GM04503 (cell line): ENCODE results near the gene HES2.
"Not testable (repeated sequence)": the region's sequence is repeated elsewhere in the genome, so short reads cannot be mapped to it uniquely, and the experiment has no call there.

Experiments
- DNase-seq: peaks from one replicate; pipeline ENCODE4 v3.0.0-alpha.2; 2012; ENCODE audit warnings: low read depth

HES2 gene

DNA sequence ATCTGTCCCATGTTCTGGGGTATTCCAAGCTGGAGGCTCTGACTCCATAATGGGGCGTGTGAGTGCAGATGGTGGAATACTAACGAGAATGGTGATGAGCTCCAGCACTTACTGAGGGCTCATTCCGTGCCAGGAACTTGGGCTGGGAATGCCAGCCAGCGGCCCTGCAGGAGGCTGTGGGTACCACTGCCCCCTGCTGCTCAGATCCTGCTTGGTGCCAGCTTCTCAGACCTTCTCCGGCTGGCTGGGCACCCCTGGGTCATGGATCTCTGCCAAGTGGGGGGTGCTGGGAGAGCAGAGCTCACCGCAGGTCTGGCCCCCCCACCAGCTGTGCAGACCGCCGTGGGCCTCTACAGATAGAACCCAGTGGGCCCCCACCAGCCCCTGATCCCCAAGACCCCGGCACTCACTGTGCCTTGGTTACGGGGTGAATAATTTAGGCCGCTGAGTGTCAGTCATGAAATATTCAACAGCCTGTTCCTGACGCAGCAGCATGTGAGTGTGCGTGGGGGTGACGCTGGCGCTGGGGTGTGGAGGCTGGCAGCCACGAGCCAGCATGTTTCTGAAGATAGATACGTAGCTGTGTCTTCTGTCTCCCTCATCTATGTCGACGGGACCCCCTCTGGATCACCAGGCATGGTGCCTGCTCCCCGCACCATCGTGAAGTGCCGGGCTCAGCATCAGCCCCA, 17.4 kb upstream of the HES2 start:
- DNase-seq, result not testable (repeated sequence)

- not testable (repeated sequence) for DNase-seq
Observed at GRCh38 chr1:6436277-6436676, 16.6 kb upstream of the HES2 start.

DNA sequence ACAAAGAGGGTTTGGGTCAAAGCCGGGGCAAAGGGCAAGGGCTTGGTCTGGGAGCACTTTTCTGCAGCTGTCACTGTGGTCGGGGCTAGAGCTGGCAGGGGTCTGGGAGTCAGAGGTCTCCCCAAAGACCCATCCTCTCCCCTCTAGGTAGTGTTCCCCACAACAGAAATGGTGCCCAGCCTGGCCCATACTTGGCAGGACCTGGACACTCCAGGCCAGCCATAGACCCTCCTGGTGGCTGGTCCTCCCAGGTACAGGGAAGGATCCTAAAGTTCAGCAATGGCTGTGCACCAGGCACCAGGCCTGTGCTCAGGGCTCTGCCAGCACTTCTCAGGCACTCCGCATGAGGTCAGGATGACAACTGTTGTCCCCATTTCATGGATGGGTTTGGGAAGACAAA, 15.8 kb upstream of the HES2 start:
- no peak for DNase-seq

GRCh38 chr1:6435129-6435528, 15.4 kb upstream of the HES2 start:
- DNase-seq, result no peak

DNA sequence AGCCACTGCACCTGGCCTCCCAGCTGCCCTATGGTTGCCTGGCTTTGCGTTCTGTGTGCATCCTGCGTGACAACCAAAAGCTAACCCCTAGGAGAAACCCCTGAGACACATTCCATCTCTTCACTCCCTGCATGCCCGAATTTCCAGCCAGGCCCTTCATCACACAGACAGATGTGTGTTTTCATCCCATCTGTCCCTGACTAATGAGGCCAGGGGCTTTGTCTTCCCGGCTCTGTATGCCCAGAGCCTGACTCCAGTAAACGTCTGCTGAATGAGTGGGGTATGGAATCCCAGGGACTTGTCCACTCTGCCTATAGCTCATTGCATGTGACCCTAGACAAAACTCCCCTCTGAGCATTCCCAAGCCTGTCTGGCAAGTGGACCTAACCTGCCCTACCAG, 14.5 kb upstream of the HES2 start:
- no peak for DNase-seq

DNA sequence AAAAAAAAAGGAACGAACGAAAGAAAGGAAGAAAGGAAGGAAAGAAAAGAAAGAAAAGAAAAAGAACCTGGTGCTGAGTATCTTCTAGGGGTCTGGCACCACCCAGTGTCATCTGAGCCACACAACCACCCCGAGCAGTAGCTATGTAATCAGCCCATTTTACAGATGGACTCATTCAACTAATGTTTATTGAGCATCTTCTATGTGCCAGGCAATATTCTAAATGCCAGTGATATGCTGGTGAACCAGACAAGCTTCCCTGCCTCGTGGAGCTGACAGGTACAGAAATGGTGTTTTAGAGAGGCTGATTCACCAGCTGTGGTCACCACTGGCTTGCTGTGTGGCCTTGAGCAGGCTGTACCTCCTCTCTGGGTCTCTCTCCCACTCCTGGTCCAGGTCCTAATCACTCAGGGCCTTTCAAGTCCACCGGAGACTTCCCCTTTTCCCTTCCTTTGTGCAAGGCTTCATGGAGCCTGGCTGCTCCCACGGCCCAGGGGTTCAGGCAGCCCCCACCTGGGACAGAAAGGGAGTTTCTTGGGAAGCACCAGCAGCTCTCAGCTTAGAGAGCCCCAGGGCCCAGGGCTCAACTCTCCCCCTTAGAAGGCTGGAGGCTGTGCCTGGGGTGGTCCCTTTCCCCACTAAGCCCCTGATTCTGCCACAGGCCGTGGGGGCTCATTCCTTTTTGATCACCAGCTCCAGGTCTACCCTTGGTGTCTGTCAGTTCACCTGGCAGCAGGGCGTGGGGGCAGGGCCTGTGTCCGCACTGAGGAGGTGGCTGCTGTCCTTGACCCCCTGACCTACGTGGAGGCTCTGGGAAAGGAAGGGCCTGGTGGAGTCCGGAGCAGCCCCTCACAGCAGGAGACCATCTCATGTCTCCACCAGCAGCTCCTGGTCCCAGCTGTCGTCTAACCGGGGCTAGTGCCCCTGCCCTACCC, 12.2 kb upstream of the HES2 start:
- DNase-seq, result not testable (repeated sequence)

DNA sequence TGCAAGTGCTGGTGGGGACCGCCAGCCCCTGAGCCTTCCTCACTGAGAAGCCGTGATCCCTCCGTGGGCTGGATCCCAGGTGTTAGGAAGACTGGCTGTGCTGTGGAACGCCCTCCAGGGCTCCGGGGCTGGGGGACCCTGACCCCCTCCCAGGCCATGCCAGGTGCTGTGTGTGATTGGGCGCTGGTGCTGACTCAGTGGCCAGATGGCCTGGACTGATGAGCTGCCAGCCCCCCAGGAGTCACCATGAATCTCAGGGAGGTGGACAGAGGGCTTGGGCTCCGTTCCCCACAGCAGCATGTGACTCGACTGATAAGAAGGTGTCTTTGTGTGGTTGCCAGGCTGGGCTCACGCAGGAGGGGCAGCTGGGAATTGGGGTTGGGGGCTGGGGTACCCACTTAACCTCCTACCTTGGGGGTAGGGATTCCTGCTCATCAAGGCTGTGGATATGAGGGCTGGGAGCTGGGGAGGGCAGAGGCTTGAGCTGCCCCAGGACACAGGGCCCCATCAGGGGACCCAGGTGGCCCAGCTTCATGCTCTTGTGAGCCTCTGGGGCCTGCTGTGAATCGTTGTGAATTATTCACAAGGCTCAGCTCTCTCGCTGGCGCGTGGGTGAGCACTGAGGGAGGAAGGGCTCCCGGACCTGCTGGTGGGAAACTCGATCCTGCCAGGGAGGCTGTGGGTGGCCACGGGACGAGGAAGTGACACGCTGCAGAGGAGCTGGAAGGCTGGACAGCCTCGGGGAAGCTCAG, 10.1 kb upstream of the HES2 start:
- not testable (repeated sequence) for DNase-seq

DNA sequence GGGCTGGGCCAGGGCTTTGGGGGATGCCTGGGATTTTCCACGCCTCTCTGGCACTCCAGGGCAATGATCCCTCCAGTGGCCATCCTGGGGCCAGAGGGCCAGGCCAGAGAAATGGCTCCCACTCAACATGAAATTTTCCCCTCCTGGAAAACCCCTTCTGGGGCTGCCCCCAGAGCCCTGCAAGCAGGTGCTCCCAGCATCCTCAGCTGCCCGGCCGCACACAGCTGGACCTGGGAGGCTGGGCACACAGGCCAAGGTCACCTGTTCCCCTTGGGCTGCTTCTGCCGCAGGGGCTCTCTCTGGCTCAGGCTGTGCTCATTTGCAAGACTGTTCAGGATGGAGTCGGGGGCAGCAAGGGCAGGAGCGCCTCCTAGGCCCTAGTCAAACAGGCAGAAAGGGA, 8.7 kb upstream of the HES2 start:
- not testable (repeated sequence) for DNase-seq

- DNase-seq, result no peak
Observed at GRCh38 chr1:6427441-6428390, 8.0 kb upstream of the HES2 start.

- no peak for DNase-seq
Observed at GRCh38 chr1:6426972-6427350, 7.2 kb upstream of the HES2 start.

- DNase-seq, result no peak
Observed at GRCh38 chr1:6426277-6426971, 6.7 kb upstream of the HES2 start.

DNA sequence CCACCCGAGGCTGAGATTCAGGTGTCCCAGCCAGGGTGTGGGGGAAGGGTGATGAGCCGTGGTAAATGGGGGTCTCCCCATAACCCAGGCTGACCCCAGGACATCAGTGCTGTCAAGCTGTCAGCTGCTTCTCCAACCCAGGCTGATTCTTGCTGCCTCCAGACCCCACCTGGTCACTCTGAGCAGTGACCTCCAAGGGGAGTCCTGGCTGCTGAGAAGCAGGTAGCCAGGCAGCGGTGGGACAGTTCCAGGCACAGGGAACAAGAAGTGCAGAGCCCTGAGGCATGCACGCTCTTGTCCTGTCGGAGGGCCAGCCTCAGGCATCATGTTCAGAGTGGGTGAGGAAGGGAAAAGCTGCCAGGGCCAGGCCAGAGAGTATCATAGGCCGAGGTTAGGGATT, 5.9 kb upstream of the HES2 start:
- DNase-seq, result no peak

- DNase-seq, result no peak
Observed at GRCh38 chr1:6424619-6425593, 5.2 kb upstream of the HES2 start, which contains the start of gene ESPN. TSS of gene ESPN (plus strand) at chr1:6424776. CDS start at chr1:6424956, 180 bp downstream.

DNA sequence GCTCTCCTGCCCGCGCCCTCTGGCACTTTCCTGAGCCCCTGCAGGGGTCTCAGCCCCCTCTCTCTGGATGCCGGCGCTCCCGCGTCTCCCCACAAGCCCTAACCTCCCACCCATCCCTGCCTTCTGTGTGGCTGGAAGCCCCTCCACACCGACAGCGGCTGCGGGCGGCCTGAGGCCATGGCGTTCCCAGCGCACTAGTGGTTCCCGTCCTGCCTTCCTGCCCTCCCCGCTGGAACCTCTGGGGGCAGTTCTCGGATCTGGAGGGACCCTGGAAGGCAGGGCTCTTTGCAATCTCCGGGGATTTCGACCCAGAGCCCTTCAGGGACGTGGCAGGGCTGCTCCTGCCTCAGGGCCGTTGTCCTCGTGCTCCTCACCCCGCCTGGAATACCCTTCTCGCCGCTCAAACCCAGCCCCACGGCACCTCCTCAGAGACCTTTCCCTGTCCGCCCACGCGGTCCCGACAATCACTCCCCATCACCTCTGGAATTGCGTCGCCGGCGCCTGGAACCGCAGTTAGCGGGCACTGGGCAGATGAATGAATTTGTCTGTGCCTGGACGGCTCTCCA, 4.4 kb upstream of the HES2 start:
- DNase-seq, result no peak

DNA sequence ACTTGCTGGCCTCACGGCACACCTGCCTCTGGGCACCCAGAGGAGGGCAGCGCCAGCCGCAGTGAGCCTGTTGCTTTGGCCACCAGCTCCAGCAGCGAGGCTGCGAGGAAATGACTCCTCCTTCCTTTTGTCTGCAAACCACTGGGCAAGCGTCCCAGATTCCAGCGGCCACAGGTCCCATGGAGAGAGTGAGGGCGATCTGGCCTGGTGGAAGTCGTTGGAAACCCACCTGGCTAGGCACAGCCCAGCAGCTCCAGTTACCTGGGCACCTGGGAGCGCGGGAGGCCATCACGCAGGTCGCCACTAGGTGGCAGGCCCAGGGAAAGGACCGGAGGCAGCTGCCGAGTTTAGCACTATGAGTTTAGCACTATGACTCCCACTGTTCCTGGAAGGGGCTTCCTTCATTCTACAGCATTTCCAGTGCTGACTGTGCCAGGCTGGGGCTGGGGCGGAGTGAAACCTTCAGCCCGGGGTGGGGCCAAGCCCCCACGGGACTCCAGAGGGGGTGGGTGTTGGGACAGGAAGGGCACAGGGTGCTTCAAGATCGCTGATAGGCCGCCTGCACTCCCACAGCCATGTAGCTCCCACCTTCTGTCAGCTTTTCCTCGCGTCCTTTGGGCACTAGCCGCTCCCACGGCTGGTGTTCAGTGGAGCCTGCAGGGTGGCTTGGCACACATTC, 3.7 kb upstream of the HES2 start:
- no peak for DNase-seq

GRCh38 chr1:6421266-6421665, 1.5 kb upstream of the HES2 start:
- DNase-seq, result no peak

GRCh38 chr1:6420454-6421042, 829 bp upstream of the HES2 start:
- no peak for DNase-seq

DNA sequence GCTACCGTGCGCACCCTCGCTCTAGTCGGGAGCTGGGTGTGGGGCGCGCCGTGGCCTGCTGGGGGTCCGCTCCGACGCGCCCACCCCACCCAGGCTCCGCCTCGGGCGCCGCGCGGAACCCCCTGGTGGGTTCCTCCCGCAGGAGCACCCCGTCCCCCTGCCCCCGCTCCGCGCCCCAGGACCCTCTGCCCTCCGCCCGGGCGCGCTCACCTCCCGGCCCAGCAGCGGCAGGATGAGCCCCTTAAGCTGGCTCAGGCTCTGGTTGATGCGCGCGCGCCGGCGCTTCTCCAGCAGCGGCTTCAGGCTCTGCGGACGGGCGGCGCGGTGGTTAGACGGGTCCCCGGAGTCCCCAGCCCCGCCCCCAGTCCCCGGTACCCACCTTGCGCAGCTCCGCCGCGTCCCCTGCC, 319 bp downstream of the HES2 start:
- no peak for DNase-seq
